Activated CD4-positive, alpha-beta memory T cell treated with anti-CD3 and anti-CD28 coated beads for 36 hours (primary cell): ENCODE measurements around the gene HAP1. TPM values are rescaled to one million over a fixed set of nuclear protein-coding genes. Genes with fewer than 3 reads are reported as not detected.

ENCODE experiments used
- CTCF ChIA-PET: fragments of 350-600 bp; sonication (Branson Sonifier 250); formaldehyde crosslinking; loops from one replicate; lab custom pipeline; 2021; ENCODE audit warnings: antibody characterized with exemption, inconsistent platforms; lab: Charles Lee
- POLR2A ChIA-PET: fragments of 350-600 bp; sonication (Branson Sonifier 250); formaldehyde crosslinking; loops from one replicate; lab custom pipeline; 2021; ENCODE audit warnings: antibody characterized with exemption; lab: Charles Lee
- DNase-seq: peaks from one replicate; pipeline ENCODE4 v3.0.0-alpha.2; 2020
- H3K27ac Mint-ChIP-seq: one replicate; pipeline ENCODE4 v1.8.0; 2021; ENCODE audit warnings: mixed read lengths
- H3K27me3 Mint-ChIP-seq: one replicate; pipeline ENCODE4 v1.8.0; 2021; ENCODE audit warnings: mixed read lengths
- H3K36me3 Mint-ChIP-seq: one replicate; pipeline ENCODE4 v1.8.0; 2021; ENCODE audit warnings: mixed read lengths
- H3K4me1 Mint-ChIP-seq: one replicate; pipeline ENCODE4 v1.8.0; 2021; ENCODE audit warnings: low read depth, mixed read lengths
- H3K4me3 Mint-ChIP-seq: one replicate; pipeline ENCODE4 v1.8.0; 2021; ENCODE audit warnings: mild to moderate bottlenecking, mixed read lengths
- H3K9me3 Mint-ChIP-seq: one replicate; pipeline ENCODE4 v1.8.0; 2021; ENCODE audit warnings: mixed read lengths
- intact Hi-C: fragments of 100-400 bp; cut with micrococcal nuclease; formaldehyde crosslinking; loops from one replicate; pipeline ENCODE4 v1.15.1; 2023
- total RNA-seq, 2 experiments: library from RNA; stranded (reverse); gene quantifications; one replicate each; pipeline ENCODE4 v1.2.3, GENCODE V29; 2021

HAP1 gene
- total RNA-seq, 2 experiments from 2014 or later = not detected

- Mint-ChIP-seq H3K9me3 (no peaks in the 10 kb centered on the region), H3K27me3 (no peaks in the 10 kb centered on the region), H3K4me1 (no peaks in the 10 kb centered on the region), H3K27ac (no peak overlapping the region), H3K4me3 (no peak overlapping the region), H3K36me3 (no peaks in the 10 kb centered on the region)
- DNase-seq = no peak
- intact Hi-C loops = no loop called here
- POLR2A ChIA-PET = no interaction called here
- CTCF ChIA-PET = no interaction called here
These were observed 24.2 kb upstream of the HAP1 start for GRCh38 chr17:41758601-41759000.

- H3K36me3 Mint-ChIP-seq = no peaks in the 10 kb centered on the region
- POLR2A ChIA-PET = no interaction called here
- H3K4me1 Mint-ChIP-seq = no peaks in the 10 kb centered on the region
- H3K27ac Mint-ChIP-seq = no peak overlapping the region
- H3K9me3 Mint-ChIP-seq = no peaks in the 10 kb centered on the region
- CTCF ChIA-PET = no interaction called here
- no peak overlapping the region for H3K4me3 Mint-ChIP-seq
- H3K27me3 Mint-ChIP-seq = no peaks in the 10 kb centered on the region
- no peak for DNase-seq
- intact Hi-C loops = no loop called here
These were observed 19.6 kb upstream of the HAP1 start for GRCh38 chr17:41754066-41754465.

GRCh38 chr17:41751288-41751687 is 16.8 kb upstream of the HAP1 start:
- ChIA-PET CTCF (no interaction called here), POLR2A (no interaction called here)
- peaks cover 3% of the 10 kb centered on the region for H3K27me3 Mint-ChIP-seq
- H3K4me1 Mint-ChIP-seq = no peaks in the 10 kb centered on the region
- no peak overlapping the region for H3K27ac Mint-ChIP-seq
- no peaks in the 10 kb centered on the region for H3K9me3 Mint-ChIP-seq
- DNase-seq = no peak
- no peaks in the 10 kb centered on the region for H3K36me3 Mint-ChIP-seq
- no peak overlapping the region for H3K4me3 Mint-ChIP-seq
- intact Hi-C loops = no loop called here

GRCh38 chr17:41750862-41751261 is 16.4 kb upstream of the HAP1 start:
- Mint-ChIP-seq H3K4me3 (no peak overlapping the region), H3K9me3 (no peaks in the 10 kb centered on the region), H3K36me3 (no peaks in the 10 kb centered on the region), H3K27ac (no peak overlapping the region), H3K27me3 (peaks cover 4% of the 10 kb centered on the region), H3K4me1 (no peaks in the 10 kb centered on the region)
- no peak for DNase-seq
- POLR2A ChIA-PET = no interaction called here
- CTCF ChIA-PET = no interaction called here
- intact Hi-C loops = no loop called here

- no peak overlapping the region for H3K27ac Mint-ChIP-seq
- H3K27me3 Mint-ChIP-seq = peaks cover 4% of the 10 kb centered on the region
- CTCF ChIA-PET = interaction anchor here (0.6 kb wide), 1 partner anchor 350 kb away, joined by 3 read pairs; the partner anchor contains the start of gene ZNF385C
- H3K4me3 Mint-ChIP-seq = no peak overlapping the region
- H3K36me3 Mint-ChIP-seq = no peaks in the 10 kb centered on the region
- H3K4me1 Mint-ChIP-seq = no peaks in the 10 kb centered on the region
- no peaks in the 10 kb centered on the region for H3K9me3 Mint-ChIP-seq
- no peak for DNase-seq
- POLR2A ChIA-PET = no interaction called here
- intact Hi-C loops = no loop called here
These were observed 13.8 kb upstream of the HAP1 start for GRCh38 chr17:41748275-41748674.

GRCh38 chr17:41741709-41742108 is 7.3 kb upstream of the HAP1 start:
- POLR2A ChIA-PET = no interaction called here
- no peaks in the 10 kb centered on the region for H3K4me1 Mint-ChIP-seq
- DNase-seq = no peak
- H3K36me3 Mint-ChIP-seq = no peaks in the 10 kb centered on the region
- intact Hi-C loops = no loop called here
- CTCF ChIA-PET = interaction anchor here (1.5 to 3.2 kb wide), 2 partner anchors 45 to 60 kb away, joined by 5 to 17 read pairs; partner anchors contain the start of gene JUP
- no peaks in the 10 kb centered on the region for H3K9me3 Mint-ChIP-seq
- H3K27me3 Mint-ChIP-seq = peaks cover 10% of the 10 kb centered on the region
- no peak overlapping the region for H3K27ac Mint-ChIP-seq
- H3K4me3 Mint-ChIP-seq = no peak overlapping the region

GRCh38 chr17:41740506-41740905 is 6.1 kb upstream of the HAP1 start:
- peaks cover 17% of the 10 kb centered on the region for H3K27me3 Mint-ChIP-seq
- no peak overlapping the region for H3K27ac Mint-ChIP-seq
- no peak overlapping the region for H3K4me3 Mint-ChIP-seq
- H3K4me1 Mint-ChIP-seq = no peaks in the 10 kb centered on the region
- ChIA-PET POLR2A (no interaction called here), CTCF (interaction anchor here (3.2 kb wide), 1 partner anchor 61 kb away, joined by 17 read pairs; no protein-coding TSS in a partner anchor)
- intact Hi-C loops = no loop called here
- DNase-seq = no peak
- no peaks in the 10 kb centered on the region for H3K9me3 Mint-ChIP-seq
- H3K36me3 Mint-ChIP-seq = no peaks in the 10 kb centered on the region

- no peak overlapping the region for H3K4me3 Mint-ChIP-seq
- intact Hi-C loops = loop anchor here (5.0 kb wide), 1 partner anchor 147 kb away; no protein-coding TSS in a partner anchor
- no peaks in the 10 kb centered on the region for H3K36me3 Mint-ChIP-seq
- DNase-seq = no peak
- H3K4me1 Mint-ChIP-seq = peaks cover 2% of the 10 kb centered on the region
- ChIA-PET CTCF (interaction anchor here (3.2 kb wide), 1 partner anchor 62 kb away, joined by 17 read pairs; no protein-coding TSS in a partner anchor), POLR2A (no interaction called here)
- H3K27me3 Mint-ChIP-seq = peaks cover 22% of the 10 kb centered on the region
- no peak overlapping the region for H3K27ac Mint-ChIP-seq
- no peaks in the 10 kb centered on the region for H3K9me3 Mint-ChIP-seq
These were observed 5.4 kb upstream of the HAP1 start for GRCh38 chr17:41739661-41740352.

- ChIA-PET CTCF (interaction anchor here (0.9 kb wide), 1 partner anchor 63 kb away, joined by 3 read pairs; no protein-coding TSS in a partner anchor), POLR2A (no interaction called here)
- H3K36me3 Mint-ChIP-seq = no peaks in the 10 kb centered on the region
- H3K4me3 Mint-ChIP-seq = no peak overlapping the region
- H3K9me3 Mint-ChIP-seq = no peaks in the 10 kb centered on the region
- no peak overlapping the region for H3K27ac Mint-ChIP-seq
- peaks cover 2% of the 10 kb centered on the region for H3K4me1 Mint-ChIP-seq
- no peak for DNase-seq
- intact Hi-C loops = loop anchor here (1.0 to 5.0 kb wide), 2 partner anchors 63 to 149 kb away; no protein-coding TSS in a partner anchor
- peaks cover 25% of the 10 kb centered on the region for H3K27me3 Mint-ChIP-seq
These were observed 4.3 kb upstream of the HAP1 start for GRCh38 chr17:41738801-41739112.

- Mint-ChIP-seq H3K4me3 (no peak overlapping the region), H3K36me3 (no peaks in the 10 kb centered on the region), H3K27me3 (peaks cover 28% of the 10 kb centered on the region), H3K4me1 (peaks cover 5% of the 10 kb centered on the region), H3K9me3 (no peaks in the 10 kb centered on the region), H3K27ac (no peak overlapping the region)
- POLR2A ChIA-PET = no interaction called here
- DNase-seq = peak; percentile 89
- intact Hi-C loops = loop anchor here (1.0 to 5.0 kb wide), 2 partner anchors 63 to 149 kb away; no protein-coding TSS in a partner anchor
- CTCF ChIA-PET = interaction anchor here (0.6 to 4.7 kb wide), 16 partner anchors 11 to 227 kb away, joined by 3 to 65 read pairs (median 4); partner anchors contain the start of genes FKBP10, JUP and P3H4
These were observed 3.8 kb upstream of the HAP1 start for GRCh38 chr17:41738077-41738800.

- Mint-ChIP-seq H3K36me3 (no peaks in the 10 kb centered on the region), H3K4me1 (peaks cover 5% of the 10 kb centered on the region), H3K4me3 (no peak overlapping the region), H3K27me3 (peaks cover 28% of the 10 kb centered on the region), H3K9me3 (no peaks in the 10 kb centered on the region), H3K27ac (no peak overlapping the region)
- DNase-seq = no peak
- CTCF ChIA-PET = interaction anchor here (0.6 to 4.7 kb wide), 16 partner anchors 11 to 227 kb away, joined by 3 to 65 read pairs (median 4); partner anchors contain the start of genes FKBP10, JUP and P3H4
- intact Hi-C loops = loop anchor here (1.0 to 5.0 kb wide), 2 partner anchors 64 to 150 kb away; no protein-coding TSS in a partner anchor
- POLR2A ChIA-PET = no interaction called here
These were observed 3.2 kb upstream of the HAP1 start for GRCh38 chr17:41737680-41738023.

GRCh38 chr17:41736983-41737679 is 2.7 kb upstream of the HAP1 start:
- no peaks in the 10 kb centered on the region for H3K36me3 Mint-ChIP-seq
- CTCF ChIA-PET = interaction anchor here (0.6 to 4.7 kb wide), 17 partner anchors 10 to 228 kb away, joined by 3 to 65 read pairs (median 4); partner anchors contain the start of genes FKBP10, JUP and P3H4
- peaks cover 33% of the 10 kb centered on the region for H3K27me3 Mint-ChIP-seq

More at GRCh38 chr17:41736983-41737679, 2.7 kb upstream of the HAP1 start:
- POLR2A ChIA-PET = no interaction called here
- H3K9me3 Mint-ChIP-seq = no peaks in the 10 kb centered on the region
- peak; percentile 11 for DNase-seq
- H3K4me3 Mint-ChIP-seq = no peak overlapping the region
- intact Hi-C loops = loop anchor here (5.0 kb wide), 1 partner anchor 150 kb away; no protein-coding TSS in a partner anchor
- no peak overlapping the region for H3K27ac Mint-ChIP-seq
- peaks cover 5% of the 10 kb centered on the region for H3K4me1 Mint-ChIP-seq
